CD14-positive monocyte (primary cell): ENCODE data around the gene SCG2. TPM values are rescaled to one million over a fixed set of nuclear protein-coding genes. Genes with fewer than 3 reads are reported as not detected.

Experiments used
- DNase-seq, 3 donors: peaks; one replicate each; pipeline ENCODE4 v3.0.0-alpha.2; 2011 to 2022
- H2AFZ ChIP-seq: 2 replicates; pipeline ENCODE4 v1.6.0; 2012; ENCODE audit warnings: mild to moderate bottlenecking, low read depth, low read length, inconsistent platforms; ENCODE audit not compliant: insufficient read depth, poor library complexity, severe bottlenecking
- H3K27ac ChIP-seq, 2 donors: 1 replicate in 1 of 2; 2 replicates in 1 of 2; pipeline ENCODE4 v1.5.1; 2012 to 2013; ENCODE audit warnings: low read length in 2 of 2, control low read depth in 1 of 2, inconsistent platforms in 1 of 2, low read depth in 1 of 2, mild to moderate bottlenecking in 1 of 2
- H3K27me3 ChIP-seq, 2 donors: one replicate each; pipeline versions ENCODE4 v1.6.0 to v1.6.1; 2011 to 2013; ENCODE audit warnings: low read length in 2 of 2; ENCODE audit not compliant: control insufficient read depth in 2 of 2, insufficient read depth in 2 of 2
- H3K36me3 ChIP-seq, 2 donors: replicated peaks in 1 of 2; 1 replicate in 1 of 2; 2 replicates in 1 of 2; pipeline versions ENCODE4 v1.5.1 to v1.6.1; 2012 to 2013; ENCODE audit warnings: low read length in 2 of 2, control low read depth in 1 of 2, inconsistent platforms in 1 of 2, mild to moderate bottlenecking in 1 of 2; ENCODE audit not compliant: insufficient read depth in 2 of 2, control insufficient read depth in 1 of 2
- H3K4me1 ChIP-seq, 2 donors: 1 replicate in 1 of 2; 2 replicates in 1 of 2; pipeline versions ENCODE4 v1.5.1 to v1.6.1; 2012 to 2013; ENCODE audit warnings: low read length in 2 of 2, control low read depth in 1 of 2, inconsistent platforms in 1 of 2, mild to moderate bottlenecking in 1 of 2, moderate library complexity in 1 of 2; ENCODE audit not compliant: insufficient read depth in 2 of 2, control insufficient read depth in 1 of 2
- H3K4me2 ChIP-seq: replicated peaks from 2 replicates; pipeline ENCODE3; 2012; ENCODE audit warnings: low read length, moderate library complexity, mild to moderate bottlenecking; ENCODE audit not compliant: poor library complexity, severe bottlenecking; ENCODE audit errors: extremely low read depth
- H3K4me3 ChIP-seq, 3 experiments: fragments of 200-600 bp in 1 of 3; sonication (generic) in 1 of 3; replicated peaks in 1 of 3; 1 replicate in 2 of 3; 2 replicates in 1 of 3; pipeline ENCODE4 v1.5.1; 2011 to 2013; ENCODE audit warnings: low read length in 3 of 3, mild to moderate bottlenecking in 3 of 3, control low read depth in 2 of 3, low read depth in 2 of 3, inconsistent platforms in 1 of 3, moderate library complexity in 1 of 3
- H3K79me2 ChIP-seq: 2 replicates; pipeline ENCODE4 v1.6.0; 2012; ENCODE audit warnings: mild to moderate bottlenecking, control low read depth, inconsistent platforms, low read length, moderate library complexity; ENCODE audit not compliant: insufficient read depth
- H3K9ac ChIP-seq: 2 replicates; pipeline ENCODE4 v1.6.0; 2017; ENCODE audit warnings: low read length, mild to moderate bottlenecking; ENCODE audit not compliant: insufficient read depth, poor library complexity, severe bottlenecking
- H3K9me3 ChIP-seq, 2 donors: replicated peaks in 1 of 2; 1 replicate in 1 of 2; 2 replicates in 1 of 2; pipeline versions ENCODE4 v1.5.1 to v1.6.1; 2012 to 2013; ENCODE audit warnings: low read length in 2 of 2, control low read depth in 1 of 2; ENCODE audit not compliant: control insufficient read depth in 1 of 2, insufficient read depth in 1 of 2
- H4K20me1 ChIP-seq: 2 replicates; pipeline ENCODE4 v1.6.0; 2012; ENCODE audit warnings: mild to moderate bottlenecking, low read length, control low read depth, moderate library complexity; ENCODE audit not compliant: insufficient read depth
- H3K27ac Mint-ChIP-seq, 7 donors: one replicate each; pipeline ENCODE4 v1.8.0; 2020; ENCODE audit warnings: mild to moderate bottlenecking in 7 of 7, mixed read lengths in 7 of 7, moderate library complexity in 6 of 7, inconsistent platforms in 2 of 7
- H3K27me3 Mint-ChIP-seq, 3 donors: one replicate each; pipeline ENCODE4 v1.8.0; 2021 to 2022; ENCODE audit warnings: low read depth in 3 of 3, mild to moderate bottlenecking in 3 of 3, mixed read lengths in 3 of 3, moderate library complexity in 3 of 3, inconsistent platforms in 1 of 3
- H3K36me3 Mint-ChIP-seq, 2 donors: one replicate each; pipeline ENCODE4 v1.8.0; 2020; ENCODE audit warnings: mixed read lengths in 2 of 2, inconsistent platforms in 1 of 2, mild to moderate bottlenecking in 1 of 2
- H3K4me1 Mint-ChIP-seq: one replicate; pipeline ENCODE4 v1.8.0; 2020; ENCODE audit warnings: mild to moderate bottlenecking, mixed read lengths
- H3K4me3 Mint-ChIP-seq, 2 donors: one replicate each; pipeline ENCODE4 v1.8.0; 2020; ENCODE audit warnings: mild to moderate bottlenecking in 2 of 2, mixed read lengths in 2 of 2, moderate library complexity in 1 of 2
- H3K9me3 Mint-ChIP-seq, 7 donors: one replicate each; pipeline ENCODE4 v1.8.0; 2020 to 2022; ENCODE audit warnings: mixed read lengths in 7 of 7, mild to moderate bottlenecking in 6 of 7, moderate library complexity in 6 of 7, inconsistent platforms in 2 of 7
- CTCF ChIP-seq: fragments of 200-600 bp; IDR thresholded peaks from one replicate; pipeline ENCODE4 v1.8.0; 2022; ENCODE audit warnings: antibody characterized with exemption, mild to moderate bottlenecking
- WGBS: methylation state at CpG from one replicate; pipeline ENCODE4 v1.1.5; 2013; ENCODE audit warnings: missing lambda C conversion rate; ENCODE audit not compliant: insufficient coverage; 5-methylcytosine and 5-hydroxymethylcytosine counted together
- intact Hi-C, 2 donors: fragments of 100-400 bp; cut with micrococcal nuclease; formaldehyde crosslinking; loops; one replicate each; pipeline versions ENCODE4 v1.15.0 to v1.15.1; 2023
- polyA plus RNA-seq, 3 donors: library from polyadenylated mRNA; depleted of rRNA in 1 of 3; unstranded in 2 of 3; stranded (reverse) in 1 of 3; fragments of 300-500 nt in 2 of 3; fragments of >200 nt in 1 of 3; fragmentation: Illumina TruSeq in 2 of 3; gene quantifications; 1 replicate in 2 of 3; 2 replicates in 1 of 3; pipeline ENCODE4 v1.2.3, GENCODE V29; 2012 to 2021

The SCG2 gene
- polyA plus RNA-seq, 3 donors: not detected

DNA sequence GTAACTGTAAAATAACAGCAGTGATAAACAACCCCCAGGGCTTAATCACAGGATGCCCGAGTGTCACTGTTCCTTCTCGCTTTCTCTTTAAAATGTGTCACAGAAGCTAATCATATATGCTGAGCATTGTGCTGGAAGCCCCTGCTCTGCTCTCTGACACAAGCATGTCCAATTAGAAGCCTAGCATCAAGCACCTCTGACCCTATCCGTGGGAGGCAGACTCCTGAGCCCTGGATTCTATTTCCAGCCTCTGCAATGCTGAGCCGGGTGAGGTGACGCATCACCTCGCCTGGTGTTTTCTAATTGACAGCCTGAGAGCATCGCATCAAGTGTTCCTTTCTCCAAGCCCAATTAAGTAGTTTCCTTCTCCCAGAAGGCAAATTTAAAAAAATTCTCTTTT lies 19.7 kb upstream of the SCG2 start:
- Histone ChIP-seq H3K4me3 (no peak overlapping the region), H3K4me2 (no peak overlapping the region), H3K9ac (no peak overlapping the region), H4K20me1 (no peaks in the 10 kb centered on the region), H2AFZ (no peak overlapping the region), H3K4me1 (no peaks in the 10 kb centered on the region), H3K9me3 (no peaks in the 10 kb centered on the region), H3K36me3 (no peaks in the 10 kb centered on the region), H3K79me2 (no peaks in the 10 kb centered on the region), H3K27me3 (peaks cover 0 to 6% of the 10 kb centered on the region in 2 donors), H3K27ac (no peak overlapping the region)
- 78% methylated on average over 6 of the region's 7 CpGs for WGBS
- H3K36me3 Mint-ChIP-seq: no peaks in the 10 kb centered on the region
- no peak overlapping the region for H3K27ac Mint-ChIP-seq
- TF ChIP-seq CTCF: no peak
- H3K4me3 Mint-ChIP-seq: no peak overlapping the region
- peaks cover 9 to 22% (median 19%) of the 10 kb centered on the region in 3 donors for H3K27me3 Mint-ChIP-seq
- intact Hi-C loops: no loop called here
- no peak for DNase-seq
- H3K9me3 Mint-ChIP-seq: peaks cover 0 to 5% (median 2%) of the 10 kb centered on the region in 7 donors
- peaks cover 5% of the 10 kb centered on the region for H3K4me1 Mint-ChIP-seq

- peaks cover 9 to 27% (median 22%) of the 10 kb centered on the region in 3 donors for H3K27me3 Mint-ChIP-seq
- no peaks in the 10 kb centered on the region for H3K4me1 ChIP-seq
- H3K9me3 Mint-ChIP-seq: no peaks in the 10 kb centered on the region
- no peaks in the 10 kb centered on the region for H4K20me1 ChIP-seq
- no peak overlapping the region for H3K27ac Mint-ChIP-seq
- H3K79me2 ChIP-seq: no peaks in the 10 kb centered on the region
- H3K36me3 ChIP-seq: no peaks in the 10 kb centered on the region
- TF ChIP-seq CTCF: no peak
- 71% methylated on average over 7 of the region's 7 CpGs for WGBS
- H3K4me3 ChIP-seq: no peak overlapping the region
- no peaks in the 10 kb centered on the region for H3K9me3 ChIP-seq
- intact Hi-C loops: no loop called here
- no peaks in the 10 kb centered on the region for H3K4me1 Mint-ChIP-seq
- H3K27me3 ChIP-seq: peaks cover 3 to 9% of the 10 kb centered on the region in 2 donors
- no peak overlapping the region for H3K4me3 Mint-ChIP-seq
- H3K4me2 ChIP-seq: no peak overlapping the region
- H2AFZ ChIP-seq: no peak overlapping the region
- no peaks in the 10 kb centered on the region for H3K36me3 Mint-ChIP-seq
- no peak overlapping the region for H3K9ac ChIP-seq
- DNase-seq: no peak
- H3K27ac ChIP-seq: no peak overlapping the region
Observed at GRCh38 chr2:223619486-223620129, 17.4 kb upstream of the SCG2 start.
